Endodermal cell (in vitro differentiated cells): Measurements from ENCODE around the gene ZBTB42. TPM values are rescaled to one million over a fixed set of nuclear protein-coding genes. Genes with fewer than 3 reads are reported as not detected.

Experiments
- DNase-seq: peaks from one replicate; pipeline ENCODE4 v3.0.0-alpha.2; 2017
- H3K27ac ChIP-seq: 2 replicates; pipeline ENCODE4 v1.5.1; 2013; ENCODE audit warnings: mild to moderate bottlenecking, low read depth, low read length, moderate library complexity
- H3K27me3 ChIP-seq: 2 replicates; pipeline ENCODE4 v1.6.1; 2013; ENCODE audit warnings: mild to moderate bottlenecking, low read length, moderate library complexity; ENCODE audit not compliant: insufficient read depth, control insufficient read depth, poor library complexity, severe bottlenecking
- H3K36me3 ChIP-seq: 2 replicates; pipeline ENCODE4 v1.7.0; 2013; ENCODE audit warnings: mild to moderate bottlenecking, low read length, moderate library complexity; ENCODE audit not compliant: control insufficient read depth, insufficient read depth
- H3K4me1 ChIP-seq: one replicate; pipeline ENCODE4 v1.7.0; 2013; ENCODE audit warnings: low read length; ENCODE audit not compliant: control insufficient read depth, insufficient read depth
- H3K4me3 ChIP-seq: 2 replicates; pipeline ENCODE4 v1.5.1; 2013; ENCODE audit warnings: mild to moderate bottlenecking, low read length, moderate library complexity
- H3K9ac ChIP-seq: 2 replicates; pipeline ENCODE4 v1.6.1; 2013; ENCODE audit warnings: mild to moderate bottlenecking, low read length, moderate library complexity; ENCODE audit not compliant: poor library complexity, severe bottlenecking; ENCODE audit errors: extremely low read depth
- H3K9me3 ChIP-seq: 2 replicates; pipeline ENCODE4 v1.6.1; 2013; ENCODE audit warnings: mild to moderate bottlenecking, low read length, moderate library complexity; ENCODE audit not compliant: control insufficient read depth
- H3K27ac Mint-ChIP-seq: 2 replicates; pipeline ENCODE4 v1.8.0; 2020; ENCODE audit warnings: mixed read lengths
- H3K27me3 Mint-ChIP-seq: 2 replicates; pipeline ENCODE4 v1.8.0; 2021; ENCODE audit warnings: mild to moderate bottlenecking, mixed read lengths; ENCODE audit not compliant: insufficient read depth
- H3K36me3 Mint-ChIP-seq: 2 replicates; pipeline ENCODE4 v1.8.0; 2020; ENCODE audit warnings: low read depth, mixed read lengths
- H3K4me1 Mint-ChIP-seq: 2 replicates; pipeline ENCODE4 v1.8.0; 2020; ENCODE audit warnings: mixed read lengths
- H3K4me3 Mint-ChIP-seq: 2 replicates; pipeline ENCODE4 v1.8.0; 2020; ENCODE audit warnings: mild to moderate bottlenecking, moderate library complexity, mixed read lengths
- H3K9me3 Mint-ChIP-seq: 2 replicates; pipeline ENCODE4 v1.8.0; 2020; ENCODE audit warnings: mild to moderate bottlenecking, mixed read lengths
- WGBS, 2 experiments: methylation state at CpG; one replicate each; pipeline versions ENCODE4 v1.1.5 to v1.1.7; 2013; ENCODE audit warnings: missing lambda C conversion rate in 2 of 2, mixed read lengths in 1 of 2; ENCODE audit not compliant: insufficient coverage in 1 of 2, insufficient read length in 1 of 2; 5-methylcytosine and 5-hydroxymethylcytosine counted together
- total RNA-seq, 2 donors: library from RNA; stranded (reverse); fragmentation: NEBNext Ultra II Directional in 1 of 2; extraction: Animal tissue kit (Norgen Biotek cat#: 25700) in 1 of 2; gene quantifications; 2 replicates in 1 of 2; 3 replicates in 1 of 2; pipeline ENCODE4 v1.2.1, GENCODE V29; 2021
- TF ChIP-seq, protein P1 (sequence below): fragments of 200-600 bp; sonication (generic); conservative IDR thresholded peaks from 2 replicates; pipeline ENCODE4 v1.5.0; 2021; ENCODE audit warnings: antibody characterized with exemption, mild to moderate bottlenecking

The ZBTB42 gene
- total RNA-seq, 2 donors from 2014 or later, result 7.7 to 8.4 TPM

DNA sequence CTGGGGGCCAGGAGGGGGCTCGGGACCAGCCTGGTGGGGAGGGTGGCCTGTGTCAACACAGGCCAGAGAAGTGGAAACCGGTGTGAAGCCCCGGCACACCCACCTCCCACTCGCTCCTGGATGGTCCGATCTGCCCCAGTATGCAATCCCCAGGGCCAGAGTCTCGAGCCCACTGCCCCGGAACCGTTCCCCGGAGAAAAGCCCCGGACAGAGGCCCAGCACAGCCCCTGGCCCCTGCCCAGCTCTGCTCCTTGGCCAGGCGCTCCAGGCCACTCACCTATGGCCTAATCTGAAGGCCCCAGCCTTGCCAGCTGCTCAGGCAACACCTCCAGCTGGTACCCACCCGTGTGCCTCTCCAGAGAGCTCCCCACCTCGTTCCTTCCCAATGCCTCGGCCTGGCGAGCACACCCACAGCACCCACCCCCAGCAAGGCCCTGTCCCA is 23.1 kb upstream of the ZBTB42 start:
- no peak for DNase-seq
- no peaks in the 10 kb centered on the region for H3K27me3 ChIP-seq
- 87% methylated on average over 5 to 15 of the region's 15 CpGs for WGBS, 2 experiments
- TF ChIP-seq, protein P1, sequence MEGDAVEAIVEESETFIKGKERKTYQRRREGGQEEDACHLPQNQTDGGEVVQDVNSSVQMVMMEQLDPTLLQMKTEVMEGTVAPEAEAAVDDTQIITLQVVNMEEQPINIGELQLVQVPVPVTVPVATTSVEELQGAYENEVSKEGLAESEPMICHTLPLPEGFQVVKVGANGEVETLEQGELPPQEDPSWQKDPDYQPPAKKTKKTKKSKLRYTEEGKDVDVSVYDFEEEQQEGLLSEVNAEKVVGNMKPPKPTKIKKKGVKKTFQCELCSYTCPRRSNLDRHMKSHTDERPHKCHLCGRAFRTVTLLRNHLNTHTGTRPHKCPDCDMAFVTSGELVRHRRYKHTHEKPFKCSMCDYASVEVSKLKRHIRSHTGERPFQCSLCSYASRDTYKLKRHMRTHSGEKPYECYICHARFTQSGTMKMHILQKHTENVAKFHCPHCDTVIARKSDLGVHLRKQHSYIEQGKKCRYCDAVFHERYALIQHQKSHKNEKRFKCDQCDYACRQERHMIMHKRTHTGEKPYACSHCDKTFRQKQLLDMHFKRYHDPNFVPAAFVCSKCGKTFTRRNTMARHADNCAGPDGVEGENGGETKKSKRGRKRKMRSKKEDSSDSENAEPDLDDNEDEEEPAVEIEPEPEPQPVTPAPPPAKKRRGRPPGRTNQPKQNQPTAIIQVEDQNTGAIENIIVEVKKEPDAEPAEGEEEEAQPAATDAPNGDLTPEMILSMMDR, result no peak
- no peaks in the 10 kb centered on the region for H3K9me3 ChIP-seq
- no peaks in the 10 kb centered on the region for H3K9me3 Mint-ChIP-seq
- H3K9ac ChIP-seq, result no peak overlapping the region
- H3K27ac ChIP-seq, result peak overlapping the region; percentile 77
- H3K27ac Mint-ChIP-seq, result no peak overlapping the region
- no peaks in the 10 kb centered on the region for H3K4me1 ChIP-seq
- H3K4me1 Mint-ChIP-seq, result no peaks in the 10 kb centered on the region
- H3K36me3 ChIP-seq, result peaks cover 40% of the 10 kb centered on the region
- H3K4me3 ChIP-seq, result no peak overlapping the region
- H3K36me3 Mint-ChIP-seq, result peaks cover 29% of the 10 kb centered on the region
- no peaks in the 10 kb centered on the region for H3K27me3 Mint-ChIP-seq
- no peak overlapping the region for H3K4me3 Mint-ChIP-seq

DNA sequence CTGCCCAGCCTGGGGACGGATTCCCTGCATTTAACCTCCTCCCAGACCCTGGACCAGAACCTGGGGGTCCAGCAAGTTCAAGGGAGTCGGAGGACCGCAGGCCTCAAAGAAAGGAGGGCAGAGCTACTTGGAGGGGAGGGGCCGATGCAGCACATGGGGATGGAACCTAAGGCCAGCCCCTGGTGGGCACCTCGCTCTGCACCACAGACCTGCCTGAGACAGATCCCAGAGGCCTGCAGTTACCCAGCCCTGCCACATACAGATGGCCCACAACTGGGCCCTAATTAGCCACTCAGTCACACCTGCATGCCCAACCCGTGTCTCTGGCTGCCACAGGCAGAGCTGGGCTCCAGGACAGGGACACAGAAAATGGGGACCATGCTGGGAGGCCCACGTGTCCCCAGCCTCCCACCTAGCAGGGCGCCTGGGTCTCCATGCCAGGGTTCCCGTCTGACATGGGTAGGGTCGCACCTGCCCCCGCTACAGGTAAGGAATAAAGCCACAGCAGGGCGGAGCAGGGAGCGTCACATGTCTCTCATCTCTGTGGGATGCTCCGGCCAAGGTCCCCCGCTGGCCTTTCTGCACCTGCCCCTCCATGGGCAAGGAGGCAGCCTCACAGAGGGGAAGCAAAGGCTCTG is 22.1 kb upstream of the ZBTB42 start:
- Mint-ChIP-seq H3K9me3 (no peaks in the 10 kb centered on the region), H3K27ac (no peak overlapping the region), H3K4me3 (no peak overlapping the region), H3K27me3 (no peaks in the 10 kb centered on the region), H3K4me1 (no peaks in the 10 kb centered on the region), H3K36me3 (peaks cover 21% of the 10 kb centered on the region)
- Histone ChIP-seq H3K4me3 (no peak overlapping the region), H3K9ac (no peak overlapping the region), H3K4me1 (no peaks in the 10 kb centered on the region), H3K9me3 (no peaks in the 10 kb centered on the region), H3K27ac (peak overlapping the region; percentile 77), H3K27me3 (no peaks in the 10 kb centered on the region), H3K36me3 (peaks cover 32% of the 10 kb centered on the region)
- TF ChIP-seq, protein P1, result peak; percentile 24
- no peak for DNase-seq
- 92% methylated on average over 5 to 15 of the region's 15 CpGs for WGBS, 2 experiments

DNA sequence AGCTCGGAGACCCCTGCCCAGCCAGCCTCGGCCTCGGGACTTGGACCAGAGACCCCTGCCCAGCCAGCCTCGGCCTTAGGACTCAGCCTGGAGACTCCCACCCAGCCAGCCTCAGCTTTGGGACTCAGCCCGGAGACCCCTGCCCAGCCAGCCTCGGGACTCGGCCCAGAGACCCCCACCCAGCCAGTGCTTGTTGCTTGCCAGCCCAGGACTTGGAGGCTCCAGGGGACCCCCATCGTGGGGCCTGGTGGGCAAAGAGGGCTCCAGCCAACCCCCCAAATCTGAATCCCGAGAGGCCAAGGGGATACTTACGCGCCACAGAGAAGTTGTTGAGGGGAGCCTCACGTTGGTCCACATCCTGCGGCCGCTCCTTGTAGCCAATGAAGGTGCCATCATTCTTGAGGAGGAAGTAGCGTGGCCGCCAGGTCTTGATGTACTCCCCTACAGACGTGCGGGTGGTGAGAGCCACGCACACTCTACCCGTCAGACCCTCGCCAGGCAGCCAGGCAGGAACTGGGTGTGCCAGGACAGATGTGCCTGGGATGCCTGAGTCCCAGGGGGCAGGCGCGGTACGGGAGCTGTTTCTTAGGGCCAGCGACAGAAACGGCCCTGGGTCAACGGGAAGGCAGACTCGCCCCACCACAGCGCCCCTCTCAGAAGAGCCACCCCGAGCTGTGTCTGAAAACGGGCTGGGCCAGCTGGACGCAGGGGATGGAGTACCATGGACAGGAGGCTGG is 21.0 kb upstream of the ZBTB42 start:
- no peaks in the 10 kb centered on the region for H3K27me3 ChIP-seq
- no peaks in the 10 kb centered on the region for H3K4me1 ChIP-seq
- WGBS, 2 experiments, result 95 to 96% methylated on average over 23 to 32 of the region's 32 CpGs
- H3K4me3 ChIP-seq, result no peak overlapping the region
- no peaks in the 10 kb centered on the region for H3K9me3 ChIP-seq
- no peak overlapping the region for H3K27ac Mint-ChIP-seq
- no peak overlapping the region for H3K27ac ChIP-seq
- H3K9ac ChIP-seq, result no peak overlapping the region
- H3K36me3 Mint-ChIP-seq, result peaks cover 21% of the 10 kb centered on the region
- H3K4me3 Mint-ChIP-seq, result no peak overlapping the region
- H3K36me3 ChIP-seq, result peaks cover 32% of the 10 kb centered on the region
- H3K9me3 Mint-ChIP-seq, result no peaks in the 10 kb centered on the region
- no peak for DNase-seq
- H3K27me3 Mint-ChIP-seq, result no peaks in the 10 kb centered on the region
- TF ChIP-seq, protein P1, result no peak
- no peaks in the 10 kb centered on the region for H3K4me1 Mint-ChIP-seq
